NCI-H526 (cell line): ENCODE data around the gene MRGPRX1.
A peak's percentile ranks its signal among the peaks of the same experiment; 100 is the strongest.
"Not testable (repeated sequence)": the region's sequence is repeated elsewhere in the genome, so short reads cannot be mapped to it uniquely, and the experiment has no call there.

Experiments
- DNase-seq, 2 experiments: peaks; one replicate each; lab custom pipeline; 2025; lab: John Stamatoyannopoulos, UW

The MRGPRX1 gene

DNA sequence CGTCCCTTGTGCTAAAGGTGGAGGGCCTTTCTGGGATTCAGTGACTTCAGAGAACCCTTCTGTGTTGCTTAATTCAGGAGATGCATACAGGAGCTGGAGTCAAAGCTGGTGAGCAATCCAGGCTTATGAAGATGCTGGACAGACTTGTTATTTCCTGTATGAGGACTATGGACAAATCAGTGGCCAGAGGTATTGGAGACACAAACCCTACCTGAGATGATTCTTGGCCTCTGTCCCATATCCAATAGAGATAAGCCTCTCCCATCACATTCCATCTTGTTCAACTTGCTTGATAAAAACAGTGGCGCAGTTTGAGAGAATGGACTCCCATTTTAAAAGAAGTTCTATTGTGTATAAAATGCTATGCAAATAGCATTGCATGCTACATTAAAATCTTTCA, at the start of gene MRGPRX1:
Gene MRGPRX1 (minus strand): TSS at position 101 of the 400 bp plus-strand sequence. CDS start 4,630 bp downstream, outside the sequence.
- DNase-seq = no peak

DNA sequence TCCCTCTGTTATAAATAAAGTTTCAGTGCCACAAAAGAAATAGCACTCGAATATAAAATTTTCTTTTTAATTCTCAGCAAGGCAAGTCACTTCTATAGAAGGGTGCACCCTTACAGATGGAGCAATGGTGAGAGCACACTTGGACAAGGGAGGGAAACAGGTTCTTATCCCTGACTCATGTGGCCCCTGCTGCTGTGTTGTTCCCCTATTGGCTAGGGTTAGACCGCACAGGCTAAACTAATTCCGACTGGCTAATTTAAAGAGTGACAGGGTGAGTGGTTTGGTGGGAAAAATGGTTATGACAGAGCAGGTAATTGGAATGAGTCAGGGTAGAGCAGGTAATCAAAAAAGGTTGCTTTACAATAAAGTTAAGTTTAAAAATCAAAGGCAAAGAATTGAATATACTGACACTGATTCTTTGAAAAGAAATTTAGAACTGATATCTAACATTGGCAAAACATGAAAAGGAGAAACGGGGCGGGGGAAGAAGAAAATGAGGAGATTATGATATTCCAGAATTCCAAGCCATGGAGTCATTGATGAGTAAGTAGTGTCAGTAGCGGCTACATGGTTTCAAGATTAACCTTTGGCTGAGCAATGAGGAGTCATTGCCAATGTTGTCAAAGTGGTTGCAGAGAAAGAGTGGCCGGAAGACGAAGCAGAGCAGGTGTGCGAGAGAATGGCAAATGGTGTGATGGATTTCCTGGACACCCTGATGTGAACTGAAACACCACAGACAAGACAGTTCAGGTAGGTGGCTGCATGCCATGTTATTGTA, 48.4 kb upstream of the MRGPRX1 start:
- DNase-seq = no peak

DNA sequence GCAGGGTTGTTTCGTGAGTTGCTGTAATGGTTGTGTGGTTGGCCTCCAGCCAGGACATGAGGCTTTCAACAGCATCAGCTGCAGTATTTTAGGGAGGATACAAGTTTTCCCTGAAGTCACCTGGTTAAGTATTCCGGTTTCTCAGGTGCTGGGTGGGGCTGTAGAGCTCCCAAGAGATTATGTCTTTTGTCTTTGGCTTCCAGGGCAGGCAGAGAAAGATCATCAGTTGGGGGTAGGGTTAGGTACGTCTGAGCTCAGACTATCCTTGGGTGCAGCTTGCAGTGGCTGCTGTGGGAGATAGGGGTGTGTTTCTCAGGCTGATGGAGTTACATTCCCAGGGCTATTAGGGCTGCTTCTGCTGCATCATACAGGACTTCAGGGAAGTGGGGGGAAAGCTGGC, 47.5 kb upstream of the MRGPRX1 start:
- DNase-seq = no peak

GRCh38 chr11:18981897-18982296, 42.7 kb upstream of the MRGPRX1 start:
- no peak for DNase-seq

DNA sequence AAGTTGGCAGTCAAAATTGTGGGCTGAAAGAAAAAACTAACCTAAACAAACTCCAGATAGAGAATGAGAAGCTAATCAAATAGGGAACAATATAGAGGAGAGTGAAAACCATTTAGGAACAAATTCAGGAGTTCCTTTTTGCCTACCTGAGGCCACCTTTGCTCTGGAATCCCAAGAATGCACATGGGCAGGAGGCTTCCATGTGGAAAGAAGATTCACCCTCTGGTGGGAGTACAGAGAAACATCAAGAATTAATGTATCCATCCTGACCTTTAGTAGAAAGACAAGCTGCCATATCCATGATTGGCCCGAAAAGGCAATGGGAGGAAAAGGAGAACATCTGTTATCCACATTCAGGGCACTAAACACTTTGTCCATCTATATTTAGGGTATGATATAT, 35.0 kb upstream of the MRGPRX1 start:
- no peak for DNase-seq

GRCh38 chr11:18972336-18972735, 33.1 kb upstream of the MRGPRX1 start:
- DNase-seq = no peak

DNA sequence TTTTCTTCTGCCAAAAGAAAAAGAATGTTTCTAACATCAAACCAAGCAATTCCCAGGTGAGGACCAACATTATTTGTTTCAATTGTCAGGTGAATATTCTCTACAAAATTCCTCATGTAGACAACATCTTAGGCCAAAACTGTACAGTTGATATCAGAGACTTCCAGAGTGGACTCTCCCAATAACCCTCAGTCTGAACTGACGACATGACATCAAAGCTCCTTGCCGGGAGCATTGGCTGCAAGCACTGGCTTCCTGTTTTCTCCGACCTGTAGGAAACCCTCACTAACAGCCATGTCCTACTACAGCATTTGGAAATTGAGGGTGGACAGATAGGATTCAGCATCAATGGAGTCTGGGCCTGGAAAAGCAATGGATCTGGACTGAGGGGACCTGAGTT, 30.5 kb upstream of the MRGPRX1 start:
- DNase-seq = no peak

DNA sequence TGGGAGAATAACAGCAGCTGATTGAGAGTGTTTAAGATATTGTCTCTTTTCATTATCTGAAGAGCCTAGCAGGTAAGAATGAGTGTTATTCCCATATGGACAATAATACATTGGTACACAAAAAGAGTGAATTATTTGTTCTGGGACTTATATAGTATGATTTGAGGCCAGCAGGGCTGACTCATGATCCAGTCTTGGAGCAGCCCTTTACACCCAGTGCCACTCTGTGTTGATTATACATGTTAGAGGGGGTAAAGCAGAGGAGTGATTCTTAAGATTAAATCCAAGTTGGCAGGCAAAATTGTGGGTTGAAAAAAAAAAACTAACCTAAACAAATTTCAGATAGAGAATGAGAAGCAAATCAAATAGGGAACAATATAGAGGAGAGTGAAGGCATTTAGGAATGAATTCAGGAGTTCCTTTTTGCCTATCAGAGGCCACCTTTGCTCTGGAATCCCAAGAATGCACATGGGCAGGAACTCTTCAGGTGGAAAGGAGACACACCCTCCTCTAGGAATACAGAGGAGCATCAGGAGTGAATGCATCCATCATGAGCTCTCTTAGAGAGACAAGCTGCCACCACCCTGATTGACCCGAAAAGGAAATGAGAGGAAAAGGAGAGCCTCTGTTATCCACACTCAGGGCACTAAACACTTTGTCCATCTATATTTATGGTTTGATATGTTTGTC, 19.2 kb upstream of the MRGPRX1 start:
- no peak for DNase-seq

- DNase-seq = no peak
Measured at GRCh38 chr11:18956630-18957029, 17.4 kb upstream of the MRGPRX1 start.

- DNase-seq = no peak
Measured at GRCh38 chr11:18936002-18936673, 3.1 kb downstream of the MRGPRX1 start.

DNA sequence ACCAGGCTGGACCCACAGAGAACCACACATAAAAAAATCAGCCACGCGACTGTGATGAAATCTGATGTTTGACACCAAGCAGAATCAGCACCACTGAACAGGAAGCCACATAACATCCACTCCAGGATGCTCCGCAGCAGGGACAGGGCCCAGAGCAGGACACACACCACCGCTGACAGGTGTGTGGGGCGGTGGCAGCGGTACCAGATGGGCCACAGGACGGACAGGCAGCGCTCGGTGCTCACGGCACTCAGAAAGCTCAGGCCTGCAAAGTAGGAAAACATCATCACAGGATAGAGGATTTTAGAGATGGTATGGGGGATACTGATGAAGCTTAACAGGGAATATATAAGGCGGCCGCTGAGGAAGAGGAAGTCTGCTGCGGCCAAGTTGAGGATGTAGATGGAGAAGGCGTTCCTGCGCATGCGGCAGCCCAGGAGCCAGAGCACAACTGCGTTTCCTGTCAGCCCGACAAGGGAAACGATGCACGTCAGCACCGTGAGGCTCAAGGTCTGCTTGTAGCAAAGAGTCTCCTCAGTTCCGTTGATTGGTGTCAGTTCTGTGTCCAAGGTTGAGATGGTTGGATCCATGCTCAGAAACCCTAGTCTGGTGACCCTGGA, 4.9 kb downstream of the MRGPRX1 start:
- no peak for DNase-seq

- no peak for DNase-seq
Measured at GRCh38 chr11:18927550-18928322, 11.5 kb downstream of the MRGPRX1 start.

DNA sequence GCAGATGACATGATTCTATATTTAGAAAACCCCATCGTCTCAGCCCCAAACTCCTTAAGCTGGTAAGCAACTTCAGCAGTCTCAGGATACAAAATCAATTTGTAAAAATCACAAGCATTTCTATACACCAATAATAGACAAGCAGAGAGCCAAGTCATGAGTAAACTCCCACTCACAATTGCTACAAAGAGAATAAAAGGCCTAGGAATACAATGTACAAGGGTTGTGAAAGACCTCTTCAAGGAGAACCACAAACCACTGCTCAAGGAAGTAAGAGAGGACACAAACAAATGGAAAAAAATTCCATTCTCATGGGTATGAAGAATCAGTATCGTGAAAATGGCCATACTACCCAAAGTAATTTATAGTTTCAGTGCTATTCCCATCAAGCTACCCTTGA, 13.8 kb downstream of the MRGPRX1 start:
- not testable (repeated sequence) for DNase-seq

- no peak for DNase-seq
Measured at GRCh38 chr11:18912883-18913282, 26.3 kb downstream of the MRGPRX1 start.

GRCh38 chr11:18907391-18907790, 31.8 kb downstream of the MRGPRX1 start:
- DNase-seq = no peak

DNA sequence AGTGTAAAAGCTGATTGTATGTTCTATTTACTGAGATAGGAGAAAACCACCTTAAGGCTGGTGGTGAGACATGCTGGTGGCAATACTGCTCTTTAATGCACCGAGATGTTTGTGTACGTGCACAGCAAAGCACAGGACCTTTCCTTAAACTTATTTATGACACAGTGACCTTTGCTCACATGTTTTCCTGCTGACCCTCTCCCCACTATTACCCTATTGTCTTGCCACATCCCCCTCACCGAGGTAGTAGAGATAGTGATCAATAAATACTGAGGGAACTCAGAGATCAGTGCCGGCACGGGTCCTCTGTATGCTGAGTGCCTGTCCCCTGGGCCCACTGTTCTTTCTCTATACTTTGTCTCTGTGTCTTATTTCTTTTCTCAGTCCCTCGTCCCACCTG, 38.6 kb downstream of the MRGPRX1 start:
- DNase-seq = not testable (repeated sequence)

GRCh38 chr11:18900151-18900611, 39.0 kb downstream of the MRGPRX1 start:
- DNase-seq = peak in 1 of 2 experiments; percentile 10

DNA sequence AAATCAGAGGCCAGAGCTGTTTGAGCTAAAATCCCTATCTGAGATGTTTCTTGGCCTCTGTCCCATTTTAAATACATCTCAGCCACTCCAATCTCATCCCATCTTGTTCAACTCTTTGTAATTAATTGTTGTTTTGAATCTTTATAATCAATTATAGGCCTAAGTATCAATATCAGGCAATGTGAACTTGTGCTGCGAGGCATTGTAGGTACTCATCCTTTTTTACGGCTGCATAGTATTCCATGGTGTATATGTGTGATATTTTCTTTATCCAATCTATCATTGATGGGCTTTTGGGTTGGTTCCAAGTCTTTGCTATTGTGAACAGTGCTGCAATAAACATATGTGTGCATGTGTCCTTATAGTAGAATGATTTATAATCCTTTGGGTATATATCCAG, 47.5 kb downstream of the MRGPRX1 start:
- DNase-seq = not testable (repeated sequence)

DNA sequence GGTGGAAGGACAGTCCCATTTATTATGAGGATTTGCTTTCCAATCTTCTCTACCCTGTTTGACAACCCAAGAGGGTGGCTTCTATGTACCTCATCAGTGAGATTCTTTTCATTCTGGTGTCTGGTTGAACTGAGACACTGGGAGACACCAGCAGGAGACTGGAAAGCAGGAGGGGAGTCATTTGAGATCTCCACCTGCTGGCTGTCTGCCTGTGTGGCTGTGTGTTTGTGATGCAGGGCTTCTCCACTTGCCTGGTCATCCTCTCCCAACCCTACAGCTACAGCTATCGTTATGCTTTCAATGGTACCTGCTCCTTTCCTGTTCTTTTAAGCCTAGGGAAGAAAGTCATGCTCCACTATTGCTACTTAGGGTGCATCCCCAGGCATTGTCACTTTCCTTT, 48.6 kb downstream of the MRGPRX1 start:
- DNase-seq = no peak
